ENCODE results near the gene HOXA9.

The HOXA9 gene

GRCh38 chr7:27192546-27193334 is 27.4 kb upstream of the HOXA9 start (continued):
- TF ChIP-seq ZNF449 (tag by site-specific recombination; IDR thresholded peaks at IDR 0.05), result no peak
- TF ChIP-seq KLF10 (tag by site-specific recombination; IDR thresholded peaks at IDR 0.05), result no peak
- no peak for TF ChIP-seq SP7 (tag by site-specific recombination; IDR thresholded peaks at IDR 0.05)
- TF ChIP-seq ZNF184 (tag by site-specific recombination; IDR thresholded peaks at IDR 0.05), result no peak
- no peak for TF ChIP-seq BCL11B (tag by site-specific recombination; IDR thresholded peaks at IDR 0.05; ENCODE audit: low read depth)
- TF ChIP-seq ZNF24 (tag by site-specific recombination; IDR thresholded peaks at IDR 0.05), result no peak
- no peak for TF ChIP-seq ZNF692 (tag by site-specific recombination; IDR thresholded peaks at IDR 0.05)
- TF ChIP-seq ZNF26 (tag by site-specific recombination; IDR thresholded peaks at IDR 0.05), result no peak
- TF ChIP-seq ZSCAN4 (tag by site-specific recombination; IDR thresholded peaks at IDR 0.05), result no peak
- TF ChIP-seq ATF2 (tag by site-specific recombination; IDR thresholded peaks at IDR 0.05; ENCODE audit: low read depth), result 0 out of 2 replicates have a peak, but pooled peaks have one; percentile 33
- TF ChIP-seq ZBTB48 (tag by site-specific recombination; IDR thresholded peaks at IDR 0.05), result no peak
- peak; percentile 41 for TF ChIP-seq GLIS1 (tag by site-specific recombination; IDR thresholded peaks at IDR 0.05)
- TF ChIP-seq ZBTB49 (tag by site-specific recombination; IDR thresholded peaks at IDR 0.05; ENCODE audit: low read depth), result no peak
- TF ChIP-seq HOXC10 (CRISPR knock-in tag; IDR thresholded peaks at IDR 0.05), result no peak
- no peak for TF ChIP-seq ZNF488 (tag by site-specific recombination; IDR thresholded peaks at IDR 0.05)
- no peak for TF ChIP-seq ZNF561 (tag by site-specific recombination; IDR thresholded peaks at IDR 0.05; ENCODE audit: borderline replicate concordance)
- no peak for TF ChIP-seq ZNF621 (tag by site-specific recombination; IDR thresholded peaks at IDR 0.05)
- no peak for TF ChIP-seq ZBTB10 (tag by site-specific recombination; IDR thresholded peaks at IDR 0.05)
